DLD1 (cell line): ENCODE results near the gene PRDM15.

Source experiments
- in situ Hi-C: cut with HindIII; loops from 2 replicates; pipeline ENCODE4 v1.10.0; 2017; ENCODE audit warnings: low sequenced_read_pairs

The PRDM15 gene

DNA sequence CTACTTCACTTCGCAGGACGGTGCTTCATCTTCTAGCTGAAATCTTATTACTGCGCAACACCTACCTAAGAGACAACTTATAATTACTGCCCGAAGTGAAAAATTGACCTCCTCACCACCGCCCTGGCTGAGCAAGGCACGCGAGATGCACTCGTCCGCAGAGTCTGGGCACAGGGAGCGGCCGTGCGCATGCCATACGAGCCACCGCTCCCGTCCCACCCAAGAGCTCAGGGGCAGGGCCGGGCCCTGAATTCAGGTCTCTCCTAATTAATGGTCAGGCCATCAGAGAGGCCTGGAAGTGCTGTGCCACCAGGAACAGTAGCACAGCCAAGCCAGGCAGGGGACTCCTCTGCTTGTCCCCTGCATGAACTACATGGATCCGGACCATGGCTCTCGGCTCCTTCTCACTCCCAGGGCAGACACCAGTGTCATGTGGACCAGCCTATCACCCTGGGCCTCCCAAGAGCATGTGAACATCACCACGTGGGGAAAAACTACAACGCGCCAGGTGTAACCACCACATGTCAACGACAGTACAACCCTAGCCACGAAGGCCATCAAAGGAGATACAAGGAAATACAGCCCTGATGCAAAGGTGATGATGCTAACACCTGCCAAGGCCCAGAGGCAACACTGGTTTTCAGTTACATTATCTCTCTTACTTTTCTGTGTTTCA, 123.7 kb downstream of the PRDM15 start:
- in situ Hi-C loops, result loop anchor here (25.0 kb wide), 1 partner anchor 143 kb away; no protein-coding TSS in a partner anchor

DNA sequence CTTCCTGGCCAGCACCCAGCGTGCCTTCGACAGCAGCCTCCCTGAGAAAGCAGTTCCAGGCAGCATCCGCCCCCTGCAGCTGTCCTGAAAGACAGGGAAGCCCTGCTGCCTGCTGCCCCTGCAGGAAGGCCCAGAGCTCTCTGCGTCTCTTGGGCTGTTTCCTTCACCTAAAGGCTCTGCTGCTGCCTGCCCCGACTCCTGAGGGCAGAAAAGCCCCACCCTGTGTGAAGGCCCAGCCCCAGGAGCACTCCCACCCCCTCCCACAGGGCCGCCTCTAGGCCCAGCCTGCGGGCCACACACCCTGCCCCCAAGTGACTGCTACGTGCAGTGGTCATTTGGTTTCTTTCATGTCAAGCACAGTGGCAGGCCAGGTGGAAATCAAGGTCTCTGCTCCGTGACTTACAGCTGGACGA, 124.7 kb downstream of the PRDM15 start:
- in situ Hi-C loops, result loop anchor here (25.0 kb wide), 1 partner anchor 142 kb away; no protein-coding TSS in a partner anchor

- in situ Hi-C loops, result loop anchor here (25.0 kb wide), 1 partner anchor 141 kb away; no protein-coding TSS in a partner anchor
Measured at GRCh38 chr21:41753006-41753898, 125.9 kb downstream of the PRDM15 start.

DNA sequence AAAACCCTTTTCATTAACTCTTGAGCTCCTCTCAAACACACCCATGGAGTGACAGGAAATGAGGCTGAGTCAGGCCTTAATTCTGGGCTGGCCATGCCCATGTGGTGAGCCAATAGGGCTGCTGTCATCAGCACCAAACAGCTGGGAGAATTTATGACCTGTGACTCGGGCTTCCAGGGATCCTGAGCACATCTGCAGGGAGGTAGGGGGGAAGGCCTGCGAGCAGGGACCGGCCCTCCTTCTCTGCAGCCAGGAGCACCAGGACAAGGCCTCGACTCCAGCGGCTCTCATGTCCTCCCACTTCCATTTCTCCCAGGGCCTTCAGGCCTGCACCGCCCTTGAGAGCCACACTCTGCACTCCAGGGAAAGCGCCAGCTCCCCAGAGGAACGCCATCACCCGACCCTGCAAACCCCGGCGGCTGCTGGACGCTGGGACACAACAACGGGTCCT, 126.9 kb downstream of the PRDM15 start:
- in situ Hi-C loops, result loop anchor here (25.0 kb wide), 1 partner anchor 140 kb away; no protein-coding TSS in a partner anchor

GRCh38 chr21:41751611-41752011, 127.5 kb downstream of the PRDM15 start:
- in situ Hi-C loops, result loop anchor here (25.0 kb wide), 1 partner anchor 139 kb away; no protein-coding TSS in a partner anchor

- in situ Hi-C loops, result loop anchor here (25.0 kb wide), 1 partner anchor 138 kb away; no protein-coding TSS in a partner anchor
Measured at GRCh38 chr21:41750532-41751151, 128.5 kb downstream of the PRDM15 start.

GRCh38 chr21:41750051-41750450, 129.1 kb downstream of the PRDM15 start:
- in situ Hi-C loops, result loop anchor here (25.0 kb wide), 1 partner anchor 138 kb away; no protein-coding TSS in a partner anchor

DNA sequence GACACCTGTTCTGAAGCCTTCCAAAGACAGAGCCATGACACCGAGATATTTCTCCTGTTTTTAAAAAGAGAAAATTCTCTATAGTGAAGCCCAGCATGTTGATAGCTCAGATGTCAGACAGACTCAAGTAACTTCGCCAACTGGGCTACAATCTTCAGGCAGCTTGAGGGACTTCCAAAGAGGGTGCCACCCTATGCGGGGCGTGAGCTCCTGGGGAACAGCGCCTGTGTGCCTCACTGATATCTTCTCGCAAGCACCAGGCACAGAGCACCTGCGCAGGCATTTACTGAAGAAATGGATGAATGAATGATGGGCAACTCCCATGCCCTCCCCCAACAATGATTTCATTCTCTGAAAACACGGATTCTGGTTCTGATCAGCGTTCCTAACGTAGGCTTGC, 129.9 kb downstream of the PRDM15 start:
- in situ Hi-C loops, result no loop called here
